ENCODE results near the gene ARL4D.
"Not testable (repeated sequence)": the region's sequence is repeated elsewhere in the genome, so short reads cannot be mapped to it uniquely, and the experiment has no call there.

ARL4D gene

DNA sequence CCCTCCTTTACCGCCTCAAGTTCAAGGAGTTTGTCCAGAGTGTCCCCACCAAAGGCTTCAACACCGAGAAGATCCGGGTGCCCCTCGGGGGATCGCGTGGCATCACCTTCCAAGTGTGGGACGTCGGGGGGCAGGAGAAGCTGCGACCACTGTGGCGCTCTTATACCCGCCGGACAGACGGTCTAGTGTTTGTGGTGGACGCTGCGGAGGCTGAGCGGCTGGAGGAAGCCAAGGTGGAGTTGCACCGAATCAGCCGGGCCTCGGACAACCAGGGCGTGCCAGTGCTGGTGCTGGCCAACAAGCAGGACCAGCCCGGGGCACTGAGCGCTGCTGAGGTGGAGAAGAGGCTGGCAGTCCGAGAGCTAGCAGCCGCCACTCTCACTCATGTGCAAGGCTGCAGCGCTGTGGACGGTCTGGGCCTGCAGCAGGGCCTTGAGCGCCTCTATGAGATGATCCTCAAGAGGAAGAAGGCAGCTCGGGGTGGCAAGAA is 1.1 kb downstream of the ARL4D start:
- DNase-seq, result no peak

DNA sequence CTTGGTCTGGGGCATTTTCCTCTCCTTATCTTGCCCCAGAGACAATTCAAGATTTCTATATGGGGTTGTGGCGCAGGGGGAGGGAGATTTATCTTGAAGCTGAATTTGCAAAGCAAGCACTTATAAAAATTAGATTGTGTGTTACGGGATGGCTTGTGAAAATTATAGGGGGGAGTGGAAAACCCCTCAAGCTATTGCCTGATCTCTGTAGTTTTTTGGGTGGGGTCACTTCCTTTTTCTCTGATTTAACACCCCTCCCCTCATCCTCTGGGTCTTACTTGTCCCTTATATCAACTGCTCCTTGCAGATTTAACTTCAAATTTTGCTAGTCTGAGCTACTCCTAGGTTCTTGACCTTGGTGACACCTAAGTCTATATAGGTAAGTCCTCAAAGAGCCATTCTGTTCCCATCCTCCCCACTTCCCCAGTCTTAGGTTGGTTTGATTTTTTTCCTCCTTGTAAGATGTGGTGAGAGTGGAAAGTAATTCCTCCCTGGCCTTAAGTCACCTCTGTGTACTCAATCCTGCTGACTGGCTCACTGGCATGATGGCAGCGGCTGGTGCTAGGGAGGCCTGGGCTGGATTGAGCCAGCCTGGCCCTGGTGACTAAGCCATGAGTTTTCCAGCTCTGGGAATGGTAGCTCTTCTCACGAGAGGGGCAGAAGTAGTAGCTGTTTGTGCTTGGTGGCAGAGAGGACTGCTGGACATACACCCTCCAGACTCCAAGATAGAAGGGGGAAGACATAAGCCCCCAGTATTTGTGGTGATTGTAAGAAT is 2.3 kb downstream of the ARL4D start:
- DNase-seq, result no peak

DNA sequence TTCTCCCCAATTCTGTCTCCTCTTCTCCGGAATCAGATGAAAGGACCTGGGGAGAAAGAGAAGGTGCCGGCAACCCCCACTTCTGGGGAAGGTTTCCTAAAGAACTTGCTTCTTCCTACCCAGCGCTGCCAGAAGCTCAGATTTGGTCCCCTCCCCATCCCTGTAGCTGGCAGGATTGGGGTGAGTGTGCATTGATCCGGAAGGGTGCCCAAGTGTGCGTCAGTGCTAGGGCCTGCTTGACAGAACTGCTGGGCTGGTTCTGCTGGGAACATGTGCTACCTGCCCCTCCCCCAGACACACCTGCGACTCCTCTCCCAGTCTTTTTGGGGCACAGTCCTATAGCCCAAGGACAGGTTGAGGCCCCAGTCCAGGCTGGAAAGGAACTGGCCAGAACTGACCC is 3.3 kb downstream of the ARL4D start:
- DNase-seq, result no peak

DNA sequence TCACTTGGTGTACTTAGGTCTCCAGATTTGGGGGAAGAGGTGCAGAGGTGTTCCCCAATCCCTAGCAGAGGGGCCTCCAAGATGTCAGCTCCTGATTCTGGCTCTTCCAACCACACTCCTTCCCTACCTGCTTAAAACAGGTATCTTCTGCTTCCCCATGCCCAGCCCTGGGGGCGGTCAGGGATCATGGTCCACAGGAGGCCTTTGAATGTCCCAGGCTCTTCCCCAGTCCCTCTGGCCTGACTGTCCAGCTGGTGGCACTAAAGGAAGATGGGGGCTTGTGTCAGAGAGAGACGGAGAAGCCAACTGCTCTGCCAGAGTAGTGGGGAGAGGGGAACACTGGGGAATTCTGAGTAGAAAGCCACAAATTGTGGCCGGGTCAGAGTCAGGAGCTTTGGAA is 3.8 kb downstream of the ARL4D start:
- no peak for DNase-seq

DNA sequence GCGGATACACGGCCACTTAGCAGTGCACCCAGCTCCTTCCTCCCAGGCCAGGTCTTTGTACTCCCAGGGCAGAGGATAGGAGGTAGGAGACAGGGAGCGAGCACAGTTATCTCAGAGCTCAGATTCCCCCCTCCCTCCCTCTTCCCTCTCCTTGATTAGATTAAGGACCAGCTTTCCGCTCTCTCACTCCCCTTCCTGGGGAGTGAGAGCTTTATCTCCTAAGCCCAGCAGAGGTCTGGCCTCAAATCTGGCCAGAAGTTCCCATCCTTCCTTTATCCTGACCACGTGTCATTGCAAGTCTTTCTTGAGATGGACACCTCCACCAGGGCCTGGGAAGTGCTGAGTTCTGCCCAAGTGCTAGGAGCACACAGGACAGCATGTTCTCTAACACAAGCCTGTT is 5.1 kb downstream of the ARL4D start:
- no peak for DNase-seq

DNA sequence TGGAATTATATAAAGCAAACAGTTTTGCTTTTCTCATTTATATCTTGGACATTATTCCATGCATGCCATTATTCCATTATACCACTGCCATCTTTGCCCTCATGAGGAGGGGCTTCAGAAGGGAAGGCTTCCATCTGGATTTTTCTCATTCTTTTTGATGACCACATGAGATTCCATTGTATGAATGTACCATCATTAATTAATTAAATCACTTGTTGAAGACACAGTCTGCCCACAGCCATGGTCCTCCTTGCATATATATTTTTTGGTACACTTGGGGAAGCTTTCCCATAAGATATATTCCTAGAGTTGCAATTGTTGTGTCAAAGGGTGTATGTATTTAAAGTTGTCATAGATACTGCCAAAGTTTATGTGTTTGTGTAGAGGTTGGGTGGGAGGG is 7.1 kb downstream of the ARL4D start:
- no peak for DNase-seq

DNA sequence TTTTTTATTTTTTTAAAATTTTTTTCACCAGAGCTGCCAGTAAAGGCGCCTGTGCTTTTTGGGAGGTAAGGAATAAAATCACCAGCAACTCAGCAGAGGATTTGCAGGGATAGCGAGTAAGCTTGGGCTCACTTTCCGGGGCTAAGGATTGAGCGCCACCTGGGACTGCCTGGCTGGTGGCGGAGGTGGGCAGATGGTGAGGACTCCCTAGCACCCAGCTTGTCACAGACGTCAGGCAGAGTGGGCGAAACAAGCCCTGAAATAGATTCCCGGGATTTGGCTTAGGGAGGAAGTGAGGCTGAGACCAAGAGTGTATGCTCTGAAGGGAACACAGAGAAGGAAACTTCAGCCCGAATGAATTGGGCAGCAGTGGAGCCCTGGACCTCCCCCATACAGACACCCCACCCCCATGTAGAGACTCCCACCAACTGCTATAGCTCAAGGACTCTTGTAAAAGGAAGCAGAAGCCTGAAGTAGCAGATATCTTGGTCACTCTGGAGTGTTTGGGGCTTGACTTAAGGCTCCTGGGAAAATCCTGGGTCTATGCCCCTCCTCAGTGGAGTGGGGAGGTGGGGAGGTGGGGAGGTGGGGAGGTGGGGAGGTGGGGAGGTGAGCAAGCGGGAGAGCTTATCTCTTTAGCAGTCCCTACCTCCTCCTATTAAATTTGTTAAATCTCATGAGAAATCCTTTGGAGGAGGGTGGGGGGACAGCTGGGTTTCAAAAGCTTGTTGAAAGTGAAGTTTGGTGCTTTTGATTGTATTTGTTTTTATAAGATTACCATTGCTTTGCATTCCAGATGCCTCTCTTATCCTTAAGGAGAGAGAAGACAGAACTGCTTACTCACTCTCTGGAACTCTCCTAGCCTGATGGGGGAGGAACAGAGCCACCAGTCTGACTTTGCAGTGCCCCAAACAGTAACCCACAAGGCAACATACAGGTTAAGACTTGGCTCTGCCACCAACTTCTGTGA is 8.2 kb downstream of the ARL4D start:
- no peak for DNase-seq

DNA sequence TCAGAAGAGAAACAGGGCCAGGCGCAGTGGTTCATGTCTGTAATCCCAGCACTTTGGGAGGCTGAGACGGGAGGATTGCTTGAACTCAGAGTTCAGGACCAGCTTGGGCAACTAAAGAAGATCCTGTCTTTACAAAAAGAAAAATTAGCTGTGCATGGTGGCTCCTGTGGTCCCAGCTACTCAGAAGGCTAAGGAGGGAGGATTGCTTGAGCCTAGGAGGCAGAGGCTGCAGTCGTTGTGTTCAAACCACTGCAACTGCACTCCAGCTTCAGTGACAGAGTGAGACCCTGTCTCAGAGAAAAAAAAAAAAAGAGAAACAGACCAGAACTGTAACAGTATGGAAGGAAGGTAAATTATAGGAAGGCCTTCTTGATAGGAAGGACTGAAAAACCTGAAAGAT is 10.3 kb downstream of the ARL4D start:
- no peak for DNase-seq

DNA sequence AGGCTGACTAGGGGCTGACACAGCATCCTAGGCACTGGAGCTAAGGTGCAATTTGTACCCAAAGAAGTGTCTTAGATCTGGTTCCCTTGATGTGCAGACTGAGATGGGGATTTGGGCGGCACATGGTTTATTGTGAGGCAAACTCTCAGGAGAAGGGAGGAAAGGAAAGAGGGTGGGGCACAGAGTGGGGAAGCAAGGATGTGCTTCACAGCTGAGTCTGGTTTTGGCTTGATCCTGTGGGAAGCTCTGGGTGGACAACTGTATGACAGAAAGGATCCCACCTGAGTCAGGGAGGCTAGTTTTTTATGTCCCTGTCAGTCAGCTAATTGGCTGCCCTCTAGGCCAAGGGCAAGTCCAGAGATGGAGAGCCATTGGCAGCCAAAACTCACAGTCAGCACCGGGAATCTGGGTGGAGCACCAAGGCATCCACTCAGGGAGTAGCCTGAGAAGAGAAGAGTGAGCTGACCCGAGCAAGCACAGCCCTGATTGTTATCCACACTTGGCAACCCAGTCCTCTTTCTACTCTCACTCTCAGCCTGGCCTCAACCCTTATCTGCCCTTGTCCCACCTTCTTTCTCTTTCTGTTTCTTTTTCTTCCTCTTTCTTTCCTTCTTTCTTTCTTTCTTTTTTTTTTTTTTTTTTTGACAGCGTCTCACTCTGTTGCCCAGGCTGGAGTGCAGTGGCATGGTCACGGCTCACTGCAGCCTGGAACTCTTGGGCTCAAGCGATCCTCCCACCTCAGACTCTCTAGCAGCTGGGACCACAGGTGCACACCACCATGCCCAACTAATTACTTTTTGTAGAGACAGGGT is 12.0 kb downstream of the ARL4D start:
- no peak for DNase-seq

DNA sequence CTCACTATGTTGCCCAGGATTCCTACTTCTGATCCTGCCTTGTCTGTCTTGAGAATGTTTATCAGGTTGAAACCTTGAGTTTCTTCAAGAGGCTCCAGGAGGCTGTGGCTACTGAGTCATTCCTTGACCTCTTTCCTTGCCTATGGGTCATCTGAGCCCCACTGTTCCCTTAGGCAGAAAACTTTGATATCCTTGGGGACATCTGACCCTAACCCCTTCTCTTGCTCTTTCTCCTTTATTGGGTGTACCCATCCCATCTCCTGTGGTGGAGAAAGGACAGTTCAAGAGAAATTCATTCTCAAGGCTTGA is 12.5 kb downstream of the ARL4D start:
- DNase-seq, result no peak

DNA sequence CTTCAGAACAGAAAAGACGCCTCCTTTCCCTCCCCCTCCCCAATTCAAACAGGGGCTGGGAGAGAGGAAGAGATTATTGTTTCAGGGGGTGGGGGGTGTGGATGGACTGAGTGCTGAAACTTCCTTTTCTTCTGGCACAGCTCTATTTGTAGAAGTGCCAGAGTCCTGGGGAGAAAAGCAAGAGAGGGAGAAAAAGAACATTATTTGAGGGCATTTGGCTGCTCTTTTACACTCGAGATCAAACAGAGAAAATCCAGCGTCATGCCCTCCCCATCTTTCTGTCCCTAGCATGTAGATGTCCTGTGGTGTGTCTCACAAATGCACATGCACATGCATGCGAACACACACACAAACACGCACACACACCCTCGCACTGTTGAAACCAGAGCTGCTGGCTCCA is 13.0 kb downstream of the ARL4D start:
- DNase-seq, result no peak

DNA sequence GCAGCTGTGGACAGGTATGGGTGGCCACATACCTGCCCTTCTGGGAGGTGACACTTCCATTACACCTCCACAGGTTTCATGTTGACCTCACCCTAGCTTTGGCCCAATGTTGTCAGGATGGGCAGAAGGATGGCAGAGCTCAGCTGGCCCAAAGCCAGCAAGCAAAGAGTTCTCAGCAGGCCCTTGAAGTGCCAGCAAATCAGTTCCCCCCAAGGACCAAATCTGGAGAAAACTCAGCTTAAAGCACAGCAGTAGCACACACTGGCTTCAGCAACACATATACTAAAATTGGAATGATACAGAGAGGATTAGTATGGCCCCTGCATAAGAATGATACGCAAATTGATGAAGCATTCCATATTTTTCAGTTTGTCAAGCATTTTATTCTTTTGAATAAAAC is 13.4 kb downstream of the ARL4D start:
- DNase-seq, result no peak

DNA sequence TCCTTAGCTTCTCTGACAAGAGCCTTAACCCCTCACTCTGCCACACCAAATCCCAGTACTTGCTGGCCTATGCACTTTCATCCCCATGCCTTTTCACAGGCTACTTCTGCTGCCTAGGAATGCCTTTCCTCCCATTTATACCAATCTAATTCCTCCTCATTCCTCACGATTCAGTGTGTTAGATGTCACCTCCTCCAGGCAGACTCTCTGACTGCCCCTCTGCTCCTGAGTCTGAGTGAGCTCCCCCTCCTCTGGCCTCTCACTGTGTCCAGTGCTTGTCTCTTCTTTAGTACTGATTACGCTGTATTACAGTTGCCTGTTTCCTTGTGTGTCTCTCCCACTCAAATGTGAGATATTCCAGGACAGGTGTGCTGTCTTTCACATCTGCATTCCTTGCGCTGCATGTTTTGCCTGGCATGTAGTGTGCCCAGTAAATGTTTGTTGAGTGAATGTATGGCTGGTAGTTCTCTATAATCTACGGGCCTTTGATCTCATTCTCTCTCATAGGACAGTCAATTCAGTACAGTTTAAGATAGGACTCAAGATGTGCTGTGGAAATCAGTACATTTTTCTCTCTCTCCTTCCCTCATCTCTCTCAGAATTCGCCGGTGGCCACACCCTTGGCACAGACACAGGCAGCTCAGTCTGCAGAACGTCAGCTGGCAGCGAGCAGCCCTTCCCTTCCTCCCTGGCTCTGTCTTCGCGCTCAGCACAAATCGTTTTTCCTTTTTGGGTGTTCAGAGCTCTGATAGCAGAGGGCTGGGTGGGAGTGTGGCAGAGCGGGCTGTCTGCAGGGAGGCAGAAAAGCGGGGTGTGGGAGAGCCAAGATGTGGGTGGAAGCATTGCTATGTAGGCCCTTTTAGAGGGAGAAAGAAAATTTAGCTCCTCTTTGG is 18.5 kb downstream of the ARL4D start:
- no peak for DNase-seq

DNA sequence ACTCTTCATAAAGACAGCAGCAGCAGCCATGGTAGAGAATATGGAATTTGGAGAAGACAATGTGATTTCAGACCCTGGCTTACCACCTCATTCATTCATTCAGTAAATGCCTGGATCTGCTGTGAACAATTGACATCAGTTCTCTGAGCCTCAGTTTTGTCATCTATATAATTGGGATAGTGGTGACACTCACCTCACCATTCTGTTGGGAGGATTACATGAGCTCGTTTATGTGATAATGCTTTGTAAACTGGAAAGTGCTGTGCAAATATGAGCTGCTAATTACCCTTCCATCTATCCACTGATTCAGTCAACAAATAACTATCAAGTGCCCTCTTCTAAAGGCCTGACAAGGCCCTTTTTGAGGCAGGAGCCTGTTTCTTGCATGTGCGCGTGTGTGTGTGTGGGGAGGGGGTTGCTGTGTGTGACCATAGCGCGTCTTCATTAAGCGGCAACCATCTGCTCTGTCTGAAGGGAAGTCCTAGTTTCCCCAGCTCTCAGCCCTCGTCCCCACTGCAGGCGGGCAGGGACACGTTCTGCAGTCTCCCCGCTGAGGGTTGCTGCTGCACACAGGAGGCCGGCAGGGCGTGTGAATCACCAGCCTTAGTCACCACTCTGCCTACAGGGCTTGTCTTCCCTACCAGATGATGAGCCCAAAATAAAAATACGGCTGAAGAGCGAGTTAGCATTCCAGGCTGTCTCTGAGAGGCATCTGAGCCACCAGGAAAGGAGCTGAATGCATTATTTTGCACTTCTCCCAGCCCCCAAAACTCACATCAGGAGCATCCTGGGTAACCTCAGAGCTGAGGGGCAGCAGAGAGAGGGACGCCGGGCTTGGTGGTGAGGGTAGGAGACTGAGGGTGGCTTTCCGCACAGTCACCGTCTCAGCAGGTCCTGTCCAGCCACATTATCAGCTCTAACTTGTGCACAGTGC is 19.9 kb downstream of the ARL4D start:
- DNase-seq, result no peak

DNA sequence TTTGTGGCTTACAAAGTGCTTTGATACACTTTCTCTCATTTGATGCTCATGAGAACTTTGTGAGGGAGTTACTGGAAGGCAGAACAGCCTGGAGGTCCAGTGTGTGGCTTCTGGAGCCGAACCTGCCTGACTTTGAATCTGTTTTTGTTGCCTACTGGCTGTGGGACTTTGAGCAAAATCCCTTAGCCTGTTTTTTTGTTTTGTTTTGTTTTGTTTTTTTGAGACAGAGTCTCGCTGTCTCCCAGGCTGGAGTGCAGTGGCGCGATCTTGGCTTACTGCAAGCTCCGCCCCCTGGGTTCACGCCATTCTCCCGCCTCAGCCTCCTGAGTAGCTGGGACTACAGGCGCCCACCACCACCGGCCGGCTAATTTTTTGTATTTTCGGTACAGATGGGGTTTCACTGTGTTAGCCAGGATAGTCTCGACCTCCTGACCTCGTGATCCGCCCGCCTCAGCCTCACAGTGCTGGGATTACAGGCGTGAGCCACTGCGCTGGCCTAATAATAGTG is 20.6 kb downstream of the ARL4D start:
- not testable (repeated sequence) for DNase-seq

DNA sequence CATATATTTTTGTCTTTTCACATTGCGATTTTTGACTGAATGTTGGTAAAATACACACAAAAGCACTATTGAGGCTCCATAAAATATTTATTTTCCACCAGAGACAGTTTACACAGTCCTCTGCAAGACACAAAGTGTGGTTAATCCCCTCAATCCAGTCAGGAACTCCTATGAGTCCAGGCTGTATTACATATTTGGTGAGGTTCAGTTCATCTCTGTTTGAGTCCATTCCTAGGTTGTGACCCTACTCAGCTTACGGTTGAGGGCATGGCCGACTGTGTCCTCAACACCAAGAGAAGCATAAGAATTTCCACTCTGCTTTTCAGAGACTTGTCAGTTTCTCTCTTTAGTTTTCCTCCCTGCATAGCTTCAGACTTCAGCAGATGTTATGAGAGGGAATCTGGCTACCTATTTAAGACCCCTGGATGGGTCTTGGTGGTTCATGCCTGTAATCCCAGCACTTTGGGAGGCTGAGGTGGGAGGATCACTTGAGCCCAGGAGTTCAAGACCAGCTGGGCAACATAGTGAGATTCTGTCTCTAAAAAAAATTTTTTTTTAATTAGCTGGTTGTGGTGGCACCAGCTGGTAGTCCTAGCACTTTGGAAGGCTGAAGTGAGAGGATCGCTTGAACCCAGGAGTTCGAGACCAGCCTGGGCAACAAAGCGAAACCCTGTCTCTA is 25.1 kb downstream of the ARL4D start:
- DNase-seq, result no peak

DNA sequence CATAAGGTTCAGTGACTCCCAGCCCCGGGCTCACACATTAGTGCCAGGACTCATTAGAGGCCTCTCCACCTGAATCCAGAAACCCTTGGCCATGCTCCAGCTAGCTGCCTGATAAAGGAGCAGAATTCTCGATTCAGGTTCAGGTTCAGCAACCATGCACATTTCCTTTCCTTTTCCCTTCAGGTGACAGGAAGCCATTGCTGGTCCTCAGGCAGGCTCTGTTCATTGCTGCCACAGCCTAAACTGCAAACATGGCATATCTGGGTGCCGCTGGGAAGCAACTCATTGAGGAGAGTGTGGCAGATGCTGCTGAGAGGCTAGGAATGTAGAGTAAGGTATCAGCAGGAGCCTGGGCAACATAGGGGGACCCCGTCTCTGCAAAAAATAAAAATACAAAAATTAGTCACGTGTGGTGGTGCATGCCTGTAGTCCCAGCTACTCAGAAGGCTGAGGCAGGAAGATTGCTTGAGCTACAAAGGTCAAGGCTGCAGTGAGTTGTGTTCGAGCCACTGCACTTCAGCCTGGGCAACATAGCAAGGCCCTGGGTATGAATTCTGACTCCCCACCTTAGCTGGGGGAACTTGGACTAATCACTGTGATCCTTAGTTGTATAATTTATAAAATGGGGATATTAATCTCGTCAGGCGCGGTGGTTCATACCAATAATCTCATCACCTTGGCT is 28.7 kb downstream of the ARL4D start:
- DNase-seq, result no peak

DNA sequence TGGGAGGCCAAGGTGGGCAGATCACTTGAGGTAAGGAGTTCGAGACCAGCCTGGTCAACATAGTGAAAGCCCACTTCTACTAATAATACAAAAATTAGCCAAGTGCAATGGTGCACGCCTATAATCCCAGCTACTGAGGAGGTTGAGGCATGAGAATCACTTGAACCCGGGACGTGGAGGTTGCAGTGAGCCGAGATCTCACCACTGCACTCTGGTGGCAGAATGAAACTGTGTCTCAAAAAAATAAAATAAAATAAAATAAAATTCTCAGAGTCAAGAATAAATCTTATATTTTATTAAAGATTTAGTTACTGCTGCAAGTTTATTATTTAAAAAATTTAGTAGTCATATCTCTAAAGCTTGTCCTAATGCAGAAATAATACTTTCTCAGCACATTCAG is 29.7 kb downstream of the ARL4D start:
- DNase-seq, result no peak

DNA sequence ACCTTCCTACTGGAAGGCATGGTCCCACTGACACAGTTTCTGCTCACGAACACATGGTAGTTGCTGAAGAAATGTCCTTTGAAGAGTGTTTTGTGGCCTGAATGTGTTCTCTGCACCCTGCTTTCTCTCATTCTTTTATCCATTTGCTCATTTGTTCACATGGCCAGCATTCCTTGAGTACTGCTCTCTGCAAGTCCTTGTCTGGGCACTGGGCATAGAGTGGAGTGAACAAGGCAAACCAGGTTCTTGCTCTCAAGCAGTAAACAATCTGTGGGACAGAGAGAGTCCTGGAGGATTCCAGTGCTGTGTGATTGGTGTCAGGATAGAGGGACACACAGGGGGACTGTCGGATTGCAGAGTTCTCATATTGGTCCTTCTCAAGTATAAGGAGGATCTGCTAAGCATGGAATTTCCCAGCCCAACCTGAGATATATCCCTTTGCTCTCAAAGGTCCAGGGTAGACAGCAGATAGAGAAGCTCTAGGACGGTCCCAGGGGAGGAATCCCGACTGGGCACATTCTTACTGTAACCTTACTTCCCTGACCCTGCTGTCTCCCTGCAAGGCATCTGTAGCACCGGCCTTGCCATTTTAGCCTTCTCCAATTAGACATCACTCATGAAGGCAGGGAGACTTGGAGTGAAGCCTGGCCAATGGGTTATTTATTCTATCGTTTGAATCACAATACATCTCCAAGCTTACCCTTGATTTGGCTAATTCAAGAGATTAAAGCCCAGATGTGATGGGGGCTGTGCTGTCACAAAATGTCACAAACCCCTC is 32.3 kb downstream of the ARL4D start:
- DNase-seq, result no peak

Data from CD4-positive, alpha-beta T cell treated with Interleukin-15 for 1 hour (primary cell).